DMS153 (cell line): Measurements from ENCODE around the gene FAM120A.

ENCODE experiments used
- DNase-seq: peaks from one replicate; lab custom pipeline; 2025; lab: John Stamatoyannopoulos, UW

The FAM120A gene

DNA sequence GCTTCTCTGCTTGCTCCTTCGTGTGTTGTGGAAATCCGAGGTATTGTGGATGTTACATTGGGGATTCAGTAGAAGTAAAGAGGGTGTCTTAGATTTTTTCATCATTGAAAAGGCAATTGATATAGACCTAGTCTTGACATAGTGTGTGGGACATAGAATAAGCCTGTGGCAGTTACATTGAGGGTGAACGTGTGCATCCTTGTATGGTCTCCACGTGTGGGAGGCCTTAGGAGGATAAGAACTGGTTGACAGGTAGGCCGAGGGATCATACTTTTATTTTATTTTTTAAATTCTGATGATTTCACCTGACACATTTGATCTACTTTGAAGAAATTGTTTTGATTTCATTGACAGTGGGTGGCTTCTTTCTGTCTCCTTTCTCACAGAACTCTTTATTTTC is 18.9 kb downstream of the FAM120A start:
- DNase-seq = no peak

GRCh38 chr9:93471124-93471523 is 19.6 kb downstream of the FAM120A start:
- no peak for DNase-seq

DNA sequence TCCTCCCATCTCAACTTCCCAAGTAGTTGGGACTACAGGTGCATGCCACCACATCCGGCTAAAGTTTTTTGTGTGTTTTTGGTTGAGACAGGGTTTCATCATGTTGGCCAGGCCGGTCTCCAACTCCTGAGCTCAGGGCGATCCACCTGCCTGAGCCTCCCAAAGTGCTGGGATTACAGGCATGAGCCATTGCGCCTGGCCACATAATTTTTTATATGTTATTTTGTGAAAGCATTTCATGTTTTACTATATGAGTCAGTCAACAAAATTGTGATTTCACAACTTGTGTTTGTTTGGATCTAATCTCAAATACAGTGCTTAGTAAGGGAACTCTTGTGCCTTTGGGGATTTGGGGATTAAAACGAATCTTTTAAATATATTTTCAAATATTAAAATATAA is 21.9 kb downstream of the FAM120A start:
- DNase-seq = no peak

DNA sequence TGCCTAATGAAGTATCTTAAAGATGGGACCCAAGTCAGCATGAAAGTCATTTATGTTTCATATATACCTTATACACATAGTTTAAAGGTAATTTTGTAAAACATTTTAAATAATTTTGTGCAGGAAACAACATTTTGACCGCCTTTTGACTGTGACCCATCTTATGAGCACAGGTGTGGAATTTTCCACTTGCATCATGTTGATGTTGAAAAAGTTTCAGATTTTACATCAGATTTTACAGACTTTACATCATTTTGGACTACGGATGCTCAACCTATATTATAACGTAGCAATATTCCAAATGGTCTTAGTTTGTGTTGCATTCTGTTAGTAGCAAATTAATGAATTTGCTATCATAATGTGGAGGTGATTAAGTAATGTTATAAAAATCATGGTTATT is 23.6 kb downstream of the FAM120A start:
- no peak for DNase-seq

- no peak for DNase-seq
Measured at GRCh38 chr9:93475856-93476255, 24.4 kb downstream of the FAM120A start.

DNA sequence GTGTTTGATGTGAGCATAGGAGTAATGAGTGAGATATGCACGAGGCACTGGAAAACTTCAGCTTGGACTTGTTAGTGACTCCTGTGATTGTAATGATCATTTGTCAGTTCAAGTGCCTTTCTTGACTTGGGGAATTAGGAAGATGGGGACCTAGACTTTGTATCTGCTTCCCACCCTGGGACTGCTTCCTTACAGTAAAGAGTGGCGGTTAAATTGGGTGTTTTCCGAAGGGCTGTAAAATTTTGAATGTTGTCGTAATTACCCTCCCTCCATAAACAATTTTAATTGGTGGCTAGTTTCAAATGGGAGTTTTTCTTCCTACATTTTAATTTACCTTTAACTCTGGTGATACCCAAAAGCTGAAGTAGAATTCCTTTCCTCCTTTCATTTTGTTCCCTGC is 25.4 kb downstream of the FAM120A start:
- DNase-seq = no peak

DNA sequence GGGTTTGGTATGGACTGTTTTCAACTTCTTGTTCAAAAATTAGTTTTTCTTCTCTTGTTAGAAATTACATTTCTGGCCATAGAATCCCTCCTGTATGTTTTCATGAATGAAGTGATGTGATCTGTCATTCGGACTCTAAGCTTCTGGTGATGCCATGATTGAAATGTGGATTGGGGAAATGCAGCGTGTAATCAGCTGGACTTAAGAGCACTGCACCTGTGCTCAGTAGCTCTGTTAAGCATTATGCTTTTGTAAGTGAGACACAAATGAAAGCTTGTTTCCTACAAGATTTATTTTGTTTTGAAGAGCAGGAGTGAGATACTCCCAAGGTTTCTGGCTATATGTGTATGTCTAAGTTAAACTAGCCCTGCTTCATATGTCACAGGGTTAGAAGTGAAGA is 25.9 kb downstream of the FAM120A start:
- DNase-seq = no peak

DNA sequence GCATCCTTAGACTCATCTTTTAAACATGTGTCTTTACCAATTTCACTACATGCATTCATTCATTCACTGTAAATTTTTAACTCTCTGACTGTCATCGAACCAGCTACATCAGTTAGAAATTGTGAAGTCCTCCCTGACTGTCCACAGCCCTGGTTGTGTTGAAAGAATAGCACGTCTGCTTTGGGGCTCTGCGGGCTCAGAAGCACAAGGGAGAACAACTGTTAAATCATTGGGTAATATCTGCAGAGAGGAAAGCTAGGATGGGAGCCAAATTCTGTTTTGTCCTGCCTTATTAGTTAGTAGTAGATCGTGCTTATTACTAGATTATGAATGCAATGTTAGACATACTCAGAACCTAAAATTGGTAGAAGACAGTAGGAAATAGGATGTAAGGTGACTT is 28.2 kb downstream of the FAM120A start:
- no peak for DNase-seq

DNA sequence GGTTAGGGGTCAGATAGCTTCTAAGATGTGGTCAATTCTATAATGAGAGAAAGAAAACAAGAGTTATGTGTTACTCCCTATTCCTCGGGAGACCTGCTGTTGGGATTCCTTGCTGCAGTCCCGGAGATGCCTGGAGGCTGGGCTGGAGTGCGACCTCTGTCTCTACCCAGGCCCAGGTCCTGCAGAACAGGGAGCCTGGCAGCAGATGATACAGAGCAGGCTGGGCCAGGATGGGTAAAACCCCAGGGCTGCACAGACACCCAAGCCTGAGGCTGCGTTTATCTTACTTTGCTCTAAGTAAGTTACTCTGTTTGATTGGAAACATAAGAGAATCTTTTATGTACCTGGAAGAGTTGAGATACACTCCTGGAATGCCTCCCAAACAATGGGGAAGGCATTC is 28.8 kb downstream of the FAM120A start:
- DNase-seq = no peak

DNA sequence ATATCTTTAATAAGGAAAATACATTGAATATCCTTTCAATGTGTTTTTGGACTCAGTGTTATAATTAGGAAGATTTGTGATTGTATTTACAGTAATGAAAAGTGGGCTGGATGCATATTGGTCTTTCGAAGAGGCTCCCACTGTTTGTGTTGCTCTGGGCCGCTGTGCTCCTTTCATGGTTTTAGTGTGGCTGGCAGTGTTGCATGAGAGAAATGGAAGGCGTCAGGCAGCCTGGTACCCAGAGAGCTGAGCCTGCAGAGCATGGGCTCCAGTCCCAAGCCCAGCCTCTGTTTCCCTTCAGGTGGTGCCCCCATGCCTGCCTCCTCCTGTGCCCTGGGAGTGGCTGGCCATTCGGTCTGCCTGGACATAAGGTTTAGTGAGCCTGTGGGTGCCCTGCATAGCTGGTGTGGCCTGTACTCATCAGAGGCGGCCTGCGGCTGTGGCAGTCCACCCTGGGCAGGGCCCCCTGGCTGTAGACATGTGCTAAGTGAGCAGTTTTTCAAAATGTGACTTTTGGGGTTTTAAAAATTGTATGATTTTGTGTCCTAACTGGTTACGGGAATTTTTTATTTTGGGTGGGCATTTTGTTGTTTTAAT is 29.3 kb downstream of the FAM120A start:
- no peak for DNase-seq

DNA sequence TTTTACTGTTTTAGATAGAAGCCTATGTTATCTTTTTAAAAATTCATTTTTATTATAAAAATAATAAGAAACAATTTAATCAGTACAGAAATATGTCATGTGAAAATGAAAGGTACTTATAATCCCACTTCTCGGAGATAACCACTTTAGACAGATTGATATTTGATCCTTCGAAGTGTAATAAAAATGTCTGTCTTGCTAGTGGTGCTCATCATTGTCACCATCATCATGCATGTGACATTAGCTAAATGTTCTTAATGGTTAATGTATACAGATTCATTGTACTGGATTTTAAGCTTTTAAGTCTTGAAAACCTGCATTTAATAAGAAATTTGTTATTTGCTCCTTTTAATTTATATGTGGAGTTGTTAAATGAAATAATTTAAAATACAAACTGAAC is 32.0 kb downstream of the FAM120A start:
- no peak for DNase-seq

- no peak for DNase-seq
Measured at GRCh38 chr9:93486268-93486667, 34.8 kb downstream of the FAM120A start.

DNA sequence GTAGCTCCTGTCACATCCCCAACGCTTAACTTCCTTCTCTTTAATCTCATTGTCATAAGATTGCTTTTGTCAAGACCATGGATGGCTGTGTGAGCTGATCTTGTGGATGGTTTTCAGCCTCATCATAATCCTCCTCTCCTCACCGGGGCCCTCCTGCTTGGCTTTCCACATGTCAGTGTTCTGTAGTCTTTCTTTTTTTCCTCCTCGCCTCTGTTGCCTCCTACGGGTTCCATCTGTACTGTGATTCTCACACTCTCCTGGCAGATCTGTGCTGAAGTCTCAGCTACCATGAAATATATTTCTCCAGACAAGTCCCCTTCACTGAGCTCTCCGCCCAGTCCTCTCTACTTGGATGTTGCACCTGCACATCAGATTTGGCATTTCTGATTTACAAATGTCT is 36.8 kb downstream of the FAM120A start:
- no peak for DNase-seq

GRCh38 chr9:93491593-93492232 is 40.2 kb downstream of the FAM120A start:
- no peak for DNase-seq

DNA sequence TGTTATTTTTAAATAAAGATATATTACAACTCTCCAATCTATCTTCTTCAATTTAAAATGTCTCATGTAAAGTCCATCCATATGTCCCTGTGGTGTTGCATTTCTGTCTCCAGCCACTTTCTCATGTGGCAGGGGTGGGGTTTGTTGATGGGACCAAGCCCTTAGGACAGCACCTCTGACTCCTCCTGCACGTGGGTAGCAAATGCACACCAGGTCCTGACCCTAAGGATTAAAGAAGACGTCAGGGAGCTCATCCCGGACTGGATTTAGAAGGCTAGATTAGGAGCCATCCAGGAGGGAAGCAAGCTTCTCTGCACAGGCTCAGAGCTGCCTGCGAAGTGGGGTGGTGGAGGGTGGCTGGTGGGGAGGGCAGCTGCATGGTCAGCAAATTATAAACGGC is 40.8 kb downstream of the FAM120A start:
- DNase-seq = no peak

GRCh38 chr9:93493949-93494348 is 42.5 kb downstream of the FAM120A start:
- DNase-seq = no peak

DNA sequence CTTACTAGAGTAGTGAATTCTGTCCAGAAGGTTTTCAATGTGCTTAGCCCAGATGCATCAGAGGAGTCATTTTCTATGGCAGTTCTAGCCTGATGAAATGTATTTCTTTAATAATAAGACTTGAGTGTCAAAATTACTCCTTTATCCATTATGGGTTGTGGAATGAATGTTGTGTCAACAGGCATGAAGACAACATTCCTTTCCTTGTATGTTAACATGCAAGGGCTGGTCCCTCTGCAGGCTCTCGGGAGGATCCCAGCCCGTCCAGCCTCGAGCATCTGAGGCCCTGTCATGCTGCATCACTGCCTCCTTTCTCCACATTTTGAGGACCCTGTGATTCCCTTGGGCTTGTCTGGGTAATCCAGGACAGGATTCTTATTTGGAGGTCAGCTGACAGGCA is 44.8 kb downstream of the FAM120A start:
- no peak for DNase-seq

- DNase-seq = no peak
Measured at GRCh38 chr9:93500571-93501298, 49.2 kb downstream of the FAM120A start.

- no peak for DNase-seq
Measured at GRCh38 chr9:93501406-93501805, 49.9 kb downstream of the FAM120A start.

DNA sequence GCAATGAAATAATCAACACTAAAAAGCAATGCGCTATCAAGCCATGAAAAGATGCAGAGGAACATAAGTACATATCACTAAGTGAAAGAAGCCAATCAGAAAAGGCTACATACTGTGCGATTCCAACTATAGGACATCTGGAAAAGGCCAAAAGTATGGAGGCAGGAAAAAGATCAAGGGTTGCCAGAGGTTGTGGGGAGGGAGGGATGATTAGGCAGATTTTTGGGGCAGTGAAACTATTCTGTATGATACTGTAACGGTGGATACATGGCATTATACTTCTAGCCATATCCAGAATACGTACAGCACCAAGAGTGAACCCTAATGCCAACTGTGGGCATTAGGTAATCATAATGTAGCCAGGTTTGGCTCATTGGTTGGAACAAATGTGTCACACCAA is 51.9 kb downstream of the FAM120A start:
- no peak for DNase-seq

GRCh38 chr9:93505541-93506132 is 54.2 kb downstream of the FAM120A start:
- DNase-seq = no peak

GRCh38 chr9:93507768-93508167 is 56.3 kb downstream of the FAM120A start:
- DNase-seq = no peak

GRCh38 chr9:93508207-93508606 is 56.7 kb downstream of the FAM120A start:
- no peak for DNase-seq
